Activated CD4-positive, alpha-beta T cell treated with anti-CD3 and anti-CD28 coated beads for 36 hours (primary cell): Measurements from ENCODE around the gene ATPAF2. TPM values are rescaled to one million over a fixed set of nuclear protein-coding genes. Genes with fewer than 3 reads are reported as not detected.
"Not testable (repeated sequence)": the region's sequence is repeated elsewhere in the genome, so short reads cannot be mapped to it uniquely, and the experiment has no call there.

Experiments used
- ATAC-seq: fragments of 200-7000 bp; cut with Tn5 transposase; one replicate; pipeline ENCODE4 v1.10.0; 2021; ENCODE audit warnings: mild to moderate bottlenecking, moderate library complexity
- CTCF ChIA-PET: fragments of 350-600 bp; sonication (Branson Sonifier 250); formaldehyde crosslinking; loops from one replicate; lab custom pipeline; 2021; ENCODE audit warnings: antibody characterized with exemption; lab: Charles Lee
- POLR2A ChIA-PET: fragments of 350-600 bp; sonication (Branson Sonifier 250); formaldehyde crosslinking; loops from one replicate; lab custom pipeline; 2021; ENCODE audit warnings: antibody characterized with exemption, inconsistent platforms; lab: Charles Lee
- DNase-seq: peaks from one replicate; pipeline ENCODE4 v3.0.0-alpha.2; 2020
- H3K27ac Mint-ChIP-seq: one replicate; pipeline ENCODE4 v1.8.0; 2021; ENCODE audit warnings: mixed read lengths
- H3K27me3 Mint-ChIP-seq: one replicate; pipeline ENCODE4 v1.8.0; 2021; ENCODE audit warnings: mixed read lengths
- H3K36me3 Mint-ChIP-seq: one replicate; pipeline ENCODE4 v1.8.0; 2021; ENCODE audit warnings: low read depth, mixed read lengths
- H3K4me1 Mint-ChIP-seq: one replicate; pipeline ENCODE4 v1.8.0; 2021; ENCODE audit warnings: mixed read lengths
- H3K4me3 Mint-ChIP-seq: one replicate; pipeline ENCODE4 v1.8.0; 2021; ENCODE audit warnings: mild to moderate bottlenecking, moderate library complexity, mixed read lengths
- H3K9me3 Mint-ChIP-seq: one replicate; pipeline ENCODE4 v1.8.0; 2021; ENCODE audit warnings: low read depth, mixed read lengths
- intact Hi-C, 2 experiments: fragments of 100-400 bp; cut with DNase I in 1 of 2; cut with micrococcal nuclease in 1 of 2; formaldehyde crosslinking; loops; one replicate each; pipeline versions ENCODE4 v1.14.2 to v1.15.1; 2022 to 2024; cut with DNase I, micrococcal nuclease
- total RNA-seq, 2 experiments: library from RNA; stranded (reverse); gene quantifications; one replicate each; pipeline ENCODE4 v1.2.3, GENCODE V29; 2021

The ATPAF2 gene
- total RNA-seq, 2 experiments from 2014 or later = 32.9 to 40.3 TPM

- DNase-seq, H3K27ac Mint-ChIP-seq, ATAC-seq, H3K9me3 Mint-ChIP-seq, H3K4me3 Mint-ChIP-seq, H3K27me3 Mint-ChIP-seq, H3K36me3 Mint-ChIP-seq, POLR2A ChIA-PET, H3K4me1 Mint-ChIP-seq: not testable (repeated sequence)
- CTCF ChIA-PET = interaction anchor here (0.8 to 0.9 kb wide), 2 partner anchors 33 to 40 kb away, joined by 3 to 4 read pairs; no protein-coding TSS in a partner anchor
- intact Hi-C loops = loop anchor here in 1 of 2 experiments (2.0 kb wide), 1 partner anchor 37 kb away; no protein-coding TSS in a partner anchor
These were observed 43.1 kb downstream of the ATPAF2 start for GRCh38 chr17:17995887-17996286.

- no peak overlapping the region for H3K4me3 Mint-ChIP-seq
- H3K9me3 Mint-ChIP-seq = no peaks in the 10 kb centered on the region
- CTCF ChIA-PET = interaction anchor here (0.5 to 1.2 kb wide), 5 partner anchors 28 to 504 kb away, joined by 3 read pairs; no protein-coding TSS in a partner anchor
- POLR2A ChIA-PET = no interaction called here
- no peaks in the 10 kb centered on the region for H3K36me3 Mint-ChIP-seq
- ATAC-seq (peak; percentile 24), DNase-seq (peak; percentile 40)
- H3K27ac Mint-ChIP-seq = no peak overlapping the region
- intact Hi-C loops = loop anchor here in 1 of 2 experiments (2.0 kb wide), 1 partner anchor 38 kb away; no protein-coding TSS in a partner anchor
- no peaks in the 10 kb centered on the region for H3K27me3 Mint-ChIP-seq
- no peaks in the 10 kb centered on the region for H3K4me1 Mint-ChIP-seq
These were observed 44.5 kb downstream of the ATPAF2 start for GRCh38 chr17:17994271-17995069.

- DNase-seq = no peak
- H3K27me3 Mint-ChIP-seq = no peaks in the 10 kb centered on the region
- ChIA-PET POLR2A (no interaction called here), CTCF (interaction anchor here (0.5 to 1.2 kb wide), 3 partner anchors 42 to 504 kb away, joined by 3 read pairs; no protein-coding TSS in a partner anchor)
- ATAC-seq = no peak
- no peaks in the 10 kb centered on the region for H3K9me3 Mint-ChIP-seq
- no peaks in the 10 kb centered on the region for H3K4me1 Mint-ChIP-seq
- intact Hi-C loops = loop anchor here in 1 of 2 experiments (2.0 kb wide), 1 partner anchor 39 kb away; no protein-coding TSS in a partner anchor
- H3K4me3 Mint-ChIP-seq = no peak overlapping the region
- H3K36me3 Mint-ChIP-seq = no peaks in the 10 kb centered on the region
- no peak overlapping the region for H3K27ac Mint-ChIP-seq
These were observed 45.1 kb downstream of the ATPAF2 start for GRCh38 chr17:17993852-17994251.

GRCh38 chr17:17993366-17993765, 45.6 kb downstream of the ATPAF2 start:
- H3K36me3 Mint-ChIP-seq = no peaks in the 10 kb centered on the region
- H3K4me1 Mint-ChIP-seq = no peaks in the 10 kb centered on the region
- no peak overlapping the region for H3K4me3 Mint-ChIP-seq
- no peak overlapping the region for H3K27ac Mint-ChIP-seq
- no peak for ATAC-seq
- no peak for DNase-seq
- ChIA-PET CTCF (interaction anchor here (0.7 to 1.4 kb wide), 4 partner anchors 35 to 74 kb away, joined by 3 to 5 read pairs (median 3); no protein-coding TSS in a partner anchor), POLR2A (no interaction called here)
- H3K27me3 Mint-ChIP-seq = no peaks in the 10 kb centered on the region
- intact Hi-C loops = no loop called here
- H3K9me3 Mint-ChIP-seq = no peaks in the 10 kb centered on the region

- no peaks in the 10 kb centered on the region for H3K36me3 Mint-ChIP-seq
- DNase-seq = no peak
- H3K27me3 Mint-ChIP-seq = no peaks in the 10 kb centered on the region
- POLR2A ChIA-PET = no interaction called here
- CTCF ChIA-PET = interaction anchor here (1.0 kb wide), 1 partner anchor 32 kb away, joined by 3 read pairs; no protein-coding TSS in a partner anchor
- no peak for ATAC-seq
- H3K9me3 Mint-ChIP-seq = no peaks in the 10 kb centered on the region
- H3K4me1 Mint-ChIP-seq = no peaks in the 10 kb centered on the region
- H3K27ac Mint-ChIP-seq = no peak overlapping the region
- H3K4me3 Mint-ChIP-seq = no peak overlapping the region
- intact Hi-C loops = no loop called here
These were observed 48.7 kb downstream of the ATPAF2 start for GRCh38 chr17:17990282-17990681.

- POLR2A ChIA-PET = no interaction called here
- DNase-seq = no peak
- intact Hi-C loops = no loop called here
- H3K36me3 Mint-ChIP-seq = no peaks in the 10 kb centered on the region
- H3K4me3 Mint-ChIP-seq = no peak overlapping the region
- CTCF ChIA-PET = interaction anchor here (1.0 to 1.8 kb wide), 2 partner anchors 33 to 44 kb away, joined by 3 to 5 read pairs; no protein-coding TSS in a partner anchor
- no peaks in the 10 kb centered on the region for H3K4me1 Mint-ChIP-seq
- no peaks in the 10 kb centered on the region for H3K9me3 Mint-ChIP-seq
- H3K27me3 Mint-ChIP-seq = no peaks in the 10 kb centered on the region
- no peak for ATAC-seq
- no peak overlapping the region for H3K27ac Mint-ChIP-seq
These were observed 49.4 kb downstream of the ATPAF2 start for GRCh38 chr17:17989618-17990017.

- Mint-ChIP-seq H3K27ac (no peak overlapping the region), H3K4me3 (no peak overlapping the region), H3K36me3 (no peaks in the 10 kb centered on the region), H3K27me3 (no peaks in the 10 kb centered on the region), H3K9me3 (no peaks in the 10 kb centered on the region), H3K4me1 (no peaks in the 10 kb centered on the region)
- intact Hi-C loops = no loop called here
- CTCF ChIA-PET = interaction anchor here (1.0 to 1.8 kb wide), 2 partner anchors 34 to 45 kb away, joined by 3 to 5 read pairs; no protein-coding TSS in a partner anchor
- POLR2A ChIA-PET = no interaction called here
- no peak for ATAC-seq
- DNase-seq = no peak
These were observed 49.9 kb downstream of the ATPAF2 start for GRCh38 chr17:17989081-17989480.

- no peak overlapping the region for H3K4me3 Mint-ChIP-seq
- DNase-seq (no peak), ATAC-seq (no peak)
- no peaks in the 10 kb centered on the region for H3K27me3 Mint-ChIP-seq
- H3K27ac Mint-ChIP-seq = no peak overlapping the region
- ChIA-PET CTCF (interaction anchor here (1.8 kb wide), 1 partner anchor 45 kb away, joined by 5 read pairs; no protein-coding TSS in a partner anchor), POLR2A (no interaction called here)
- H3K9me3 Mint-ChIP-seq = no peaks in the 10 kb centered on the region
- H3K4me1 Mint-ChIP-seq = no peaks in the 10 kb centered on the region
- no peaks in the 10 kb centered on the region for H3K36me3 Mint-ChIP-seq
- intact Hi-C loops = no loop called here
These were observed 50.5 kb downstream of the ATPAF2 start for GRCh38 chr17:17988427-17988945.

- Mint-ChIP-seq H3K9me3 (no peaks in the 10 kb centered on the region), H3K36me3 (no peaks in the 10 kb centered on the region), H3K4me1 (no peaks in the 10 kb centered on the region), H3K27ac (no peak overlapping the region), H3K27me3 (no peaks in the 10 kb centered on the region), H3K4me3 (no peak overlapping the region)
- ATAC-seq (no peak), DNase-seq (no peak)
- ChIA-PET POLR2A (no interaction called here), CTCF (interaction anchor here (1.8 kb wide), 1 partner anchor 46 kb away, joined by 5 read pairs; no protein-coding TSS in a partner anchor)
- intact Hi-C loops = no loop called here
These were observed 51.1 kb downstream of the ATPAF2 start for GRCh38 chr17:17987901-17988300.

GRCh38 chr17:17987187-17987896, 51.6 kb downstream of the ATPAF2 start:
- CTCF ChIA-PET = interaction anchor here (0.6 to 1.8 kb wide), 3 partner anchors 47 to 54 kb away, joined by 3 to 5 read pairs (median 4); no protein-coding TSS in a partner anchor
- no peak for DNase-seq
- ATAC-seq = no peak
- Mint-ChIP-seq H3K4me3 (no peak overlapping the region), H3K27ac (no peak overlapping the region), H3K4me1 (no peaks in the 10 kb centered on the region), H3K9me3 (no peaks in the 10 kb centered on the region), H3K27me3 (no peaks in the 10 kb centered on the region), H3K36me3 (no peaks in the 10 kb centered on the region)
- intact Hi-C loops = no loop called here
- POLR2A ChIA-PET = interaction anchor here (0.6 kb wide), 1 partner anchor 20 kb away, joined by 5 read pairs; no protein-coding TSS in a partner anchor

- intact Hi-C loops = loop anchor here in 1 of 2 experiments (1.0 kb wide), 1 partner anchor 48 kb away; no protein-coding TSS in a partner anchor
- Mint-ChIP-seq H3K4me1 (no peaks in the 10 kb centered on the region), H3K36me3 (no peaks in the 10 kb centered on the region), H3K9me3 (no peaks in the 10 kb centered on the region), H3K27ac (no peak overlapping the region), H3K27me3 (no peaks in the 10 kb centered on the region), H3K4me3 (no peak overlapping the region)
- ChIA-PET CTCF (interaction anchor here (1.2 to 3.1 kb wide), 5 partner anchors 13 to 50 kb away, joined by 3 to 12 read pairs (median 5); partner anchors contain the start of genes DRC3 and TOM1L2), POLR2A (no interaction called here)
- peak; percentile 20 for DNase-seq
- ATAC-seq = no peak
These were observed 53.4 kb downstream of the ATPAF2 start for GRCh38 chr17:17985555-17985954.
